NCI-H748 treated with DMSO at 0.1 percent for 48 hours (cell line): ENCODE results near the gene TSPAN3.

Experiments
- DNase-seq: peaks from one replicate; lab custom pipeline; 2025; lab: John Stamatoyannopoulos, UW

TSPAN3 gene

DNA sequence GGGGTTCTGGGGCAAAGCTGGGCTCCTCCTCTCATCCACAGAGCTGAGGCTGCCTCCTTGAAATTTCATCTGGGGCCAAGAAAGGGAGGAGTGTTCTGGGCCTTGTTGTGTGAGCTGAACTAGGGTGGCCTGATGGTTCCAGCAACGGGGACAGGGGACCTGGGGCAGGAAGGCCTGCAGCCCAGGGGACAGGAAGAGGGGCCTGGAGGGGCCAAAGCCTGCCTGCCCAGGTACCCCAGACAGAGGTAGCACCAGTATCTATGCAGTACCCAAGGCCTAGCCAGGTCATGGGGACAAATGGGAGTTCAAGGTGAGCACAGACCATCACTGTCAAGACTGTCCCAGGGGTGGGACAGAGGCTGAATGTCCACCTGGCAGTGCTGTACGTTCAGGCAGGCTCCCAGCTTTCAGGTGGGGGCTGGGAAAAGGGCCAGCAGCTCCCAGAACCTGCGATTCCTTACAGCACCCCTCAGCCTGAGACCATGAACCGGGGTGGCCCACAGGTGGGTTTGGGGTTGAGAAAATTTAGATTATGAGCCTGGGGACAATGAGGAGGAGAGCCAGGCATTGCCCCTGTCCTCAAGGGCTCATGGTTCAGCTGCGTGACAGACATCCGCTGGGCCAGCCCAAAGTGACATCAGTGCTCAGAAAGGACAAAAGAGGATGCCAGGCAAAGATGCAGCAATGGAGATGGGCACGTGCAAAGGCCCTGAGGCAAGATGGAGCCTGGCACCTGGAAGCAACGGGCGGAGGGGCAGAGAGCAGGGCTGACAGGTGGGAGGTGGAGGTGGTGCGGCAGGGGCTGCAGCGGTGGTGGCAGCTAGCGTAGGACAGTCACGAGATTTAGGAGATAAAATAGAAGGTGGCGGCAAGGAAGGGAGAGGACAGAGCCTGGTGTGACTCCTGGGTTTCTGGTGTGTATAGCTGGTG, 48.0 kb downstream of the TSPAN3 start:
- no peak for DNase-seq

DNA sequence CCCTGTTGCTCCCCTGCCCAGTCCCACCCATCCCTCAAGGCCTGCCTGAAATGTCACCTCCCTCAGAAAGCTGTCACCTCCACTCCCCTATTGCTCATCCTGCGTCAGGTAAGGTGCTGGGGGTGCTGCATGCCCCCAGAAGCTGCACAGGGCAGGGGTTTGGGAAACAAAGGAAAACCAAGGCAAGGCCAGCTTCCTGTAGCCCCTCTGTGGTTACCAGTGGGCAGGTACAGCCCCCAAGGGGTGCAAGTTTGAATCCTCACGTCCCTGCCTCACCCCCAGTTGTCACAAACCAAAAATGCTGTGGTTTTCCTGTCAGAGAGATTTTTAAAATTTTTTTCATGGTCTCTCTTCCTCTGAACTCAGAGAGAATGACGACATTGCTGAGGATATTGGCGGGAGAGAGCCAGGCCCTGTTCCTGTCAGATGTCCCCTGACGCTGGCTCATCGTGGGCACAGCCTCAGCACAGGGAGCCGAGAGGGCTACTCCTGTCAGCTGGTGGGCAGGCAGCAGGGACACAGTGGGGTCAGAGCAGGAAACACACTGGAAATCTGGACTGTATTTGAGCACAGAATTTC, 49.0 kb downstream of the TSPAN3 start:
- no peak for DNase-seq

DNA sequence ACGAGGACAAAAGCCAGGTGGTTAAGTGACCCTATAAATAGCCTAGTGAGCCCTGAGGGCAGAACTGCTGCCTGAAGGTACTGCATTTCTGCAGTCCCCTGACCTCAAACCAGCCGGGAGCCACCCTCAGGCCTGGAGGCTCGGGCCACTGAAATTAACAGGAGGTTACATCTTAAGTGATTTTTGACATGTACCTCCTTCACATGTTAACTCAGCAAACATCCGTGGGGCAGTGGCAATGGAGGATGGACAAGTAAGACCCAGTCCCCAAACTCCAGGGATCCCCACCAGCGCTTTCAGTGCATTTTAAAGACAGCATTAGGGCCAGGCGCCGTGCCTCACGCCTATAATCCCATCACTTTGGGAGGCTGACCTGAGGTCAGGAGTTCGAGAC, 49.8 kb downstream of the TSPAN3 start:
- no peak for DNase-seq

DNA sequence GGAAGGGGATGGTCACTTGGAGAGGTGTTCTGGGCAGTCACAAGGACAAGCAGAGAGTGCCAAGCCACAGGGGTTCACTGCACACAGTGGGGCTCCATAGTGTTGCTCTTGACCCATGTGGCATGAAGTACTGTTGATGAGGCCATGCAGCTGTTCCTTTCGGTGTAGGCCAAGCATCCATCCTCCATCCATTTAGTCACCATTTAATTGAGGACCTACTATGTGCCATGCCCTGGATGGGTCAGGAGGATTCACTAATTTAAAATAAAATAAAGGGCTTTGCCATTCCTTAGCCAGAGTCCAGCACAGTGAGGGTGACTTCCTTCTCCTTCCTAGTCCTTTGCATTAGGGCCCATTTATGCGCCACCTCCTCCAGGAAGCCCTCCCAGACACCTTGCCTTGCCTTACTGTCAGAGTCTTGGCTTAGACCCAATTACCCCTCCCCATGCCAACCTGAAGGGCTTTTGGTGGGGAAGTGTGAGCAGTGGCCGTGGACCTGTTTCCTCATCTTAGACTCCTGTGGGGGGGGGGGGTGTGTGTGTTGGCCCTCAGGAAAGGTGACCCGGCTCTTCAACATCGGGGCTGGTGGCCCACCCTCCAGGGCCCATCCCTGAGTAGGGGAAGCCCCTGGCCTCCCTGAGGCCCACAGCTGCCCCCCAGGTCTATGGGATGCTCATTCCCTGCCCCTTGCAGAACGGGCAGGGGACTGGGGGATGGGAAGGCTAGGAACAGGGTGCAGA, 50.4 kb downstream of the TSPAN3 start:
- no peak for DNase-seq

DNA sequence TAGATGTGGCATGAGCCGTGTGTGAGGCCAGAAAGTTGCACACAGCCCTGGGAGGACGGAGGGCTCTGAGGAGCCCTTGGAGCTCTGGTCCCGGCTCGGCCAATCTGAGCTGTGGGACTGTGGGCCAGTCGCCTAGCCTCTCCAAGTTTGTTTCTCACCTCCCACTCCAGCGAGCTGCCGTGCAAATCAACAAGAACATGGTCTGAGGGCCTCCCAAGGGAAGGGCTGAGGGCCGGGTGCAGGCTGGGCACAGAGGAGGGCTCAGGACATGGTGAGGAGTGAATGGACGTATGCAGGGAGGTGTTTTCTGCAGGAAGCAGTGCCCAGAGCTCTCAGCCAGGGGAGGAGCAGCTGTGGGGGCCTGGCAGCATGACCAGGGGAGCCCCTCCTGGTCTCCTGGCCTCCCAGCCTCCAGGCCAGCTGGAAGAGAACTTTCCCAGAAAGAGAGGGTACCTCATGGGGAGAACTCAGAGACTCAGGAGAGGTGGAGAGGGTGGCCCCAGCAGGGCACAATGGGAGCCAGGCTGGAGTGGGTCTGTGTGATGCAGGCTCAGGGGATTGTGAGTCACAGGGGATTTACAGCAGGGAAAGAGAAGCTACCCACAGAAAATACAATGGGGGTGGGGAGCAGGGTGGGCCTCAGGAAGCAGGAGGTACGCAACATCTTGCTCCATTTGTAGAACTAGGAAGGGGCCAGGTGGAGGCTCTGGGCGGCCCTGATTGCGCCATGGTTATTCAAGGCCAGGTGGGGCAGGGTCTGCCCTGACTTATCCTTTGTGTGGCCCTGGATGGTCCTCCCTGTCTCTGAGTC, 51.2 kb downstream of the TSPAN3 start:
- DNase-seq: no peak

DNA sequence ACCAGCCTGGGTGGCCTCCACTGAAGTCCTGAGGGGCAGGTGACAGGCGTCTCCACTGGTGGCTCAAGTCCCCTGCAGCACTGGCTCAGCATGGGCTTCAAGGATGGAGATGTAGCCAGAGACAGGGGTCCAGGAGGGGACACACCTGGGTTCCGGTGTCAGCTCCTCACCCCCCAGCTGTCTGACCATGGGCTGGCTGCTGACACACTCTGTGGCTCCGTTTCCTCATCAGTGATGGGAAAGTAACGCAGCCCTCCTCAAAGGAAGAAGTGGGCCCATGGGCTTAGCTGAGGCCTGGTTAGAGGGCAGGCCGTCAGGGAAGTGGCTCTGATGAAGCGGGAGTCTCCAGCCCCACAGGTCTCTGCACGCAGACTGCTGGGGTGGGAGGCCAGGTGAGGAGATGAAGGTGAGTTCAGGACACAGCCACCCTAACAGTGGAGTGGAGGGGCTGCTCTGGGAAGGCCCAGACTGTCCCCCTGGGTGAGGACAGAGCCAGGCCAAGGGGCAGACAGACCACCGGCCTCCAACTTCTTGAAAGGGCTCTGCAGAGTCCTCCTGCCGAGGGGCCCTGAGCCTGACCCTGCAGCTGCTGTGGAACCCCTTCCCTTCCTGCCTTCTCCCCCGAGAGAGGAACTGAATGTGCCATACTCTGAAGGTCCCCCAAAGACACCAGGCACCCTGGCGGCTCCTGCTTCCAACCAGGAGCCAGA, 52.0 kb downstream of the TSPAN3 start:
- DNase-seq: no peak

DNA sequence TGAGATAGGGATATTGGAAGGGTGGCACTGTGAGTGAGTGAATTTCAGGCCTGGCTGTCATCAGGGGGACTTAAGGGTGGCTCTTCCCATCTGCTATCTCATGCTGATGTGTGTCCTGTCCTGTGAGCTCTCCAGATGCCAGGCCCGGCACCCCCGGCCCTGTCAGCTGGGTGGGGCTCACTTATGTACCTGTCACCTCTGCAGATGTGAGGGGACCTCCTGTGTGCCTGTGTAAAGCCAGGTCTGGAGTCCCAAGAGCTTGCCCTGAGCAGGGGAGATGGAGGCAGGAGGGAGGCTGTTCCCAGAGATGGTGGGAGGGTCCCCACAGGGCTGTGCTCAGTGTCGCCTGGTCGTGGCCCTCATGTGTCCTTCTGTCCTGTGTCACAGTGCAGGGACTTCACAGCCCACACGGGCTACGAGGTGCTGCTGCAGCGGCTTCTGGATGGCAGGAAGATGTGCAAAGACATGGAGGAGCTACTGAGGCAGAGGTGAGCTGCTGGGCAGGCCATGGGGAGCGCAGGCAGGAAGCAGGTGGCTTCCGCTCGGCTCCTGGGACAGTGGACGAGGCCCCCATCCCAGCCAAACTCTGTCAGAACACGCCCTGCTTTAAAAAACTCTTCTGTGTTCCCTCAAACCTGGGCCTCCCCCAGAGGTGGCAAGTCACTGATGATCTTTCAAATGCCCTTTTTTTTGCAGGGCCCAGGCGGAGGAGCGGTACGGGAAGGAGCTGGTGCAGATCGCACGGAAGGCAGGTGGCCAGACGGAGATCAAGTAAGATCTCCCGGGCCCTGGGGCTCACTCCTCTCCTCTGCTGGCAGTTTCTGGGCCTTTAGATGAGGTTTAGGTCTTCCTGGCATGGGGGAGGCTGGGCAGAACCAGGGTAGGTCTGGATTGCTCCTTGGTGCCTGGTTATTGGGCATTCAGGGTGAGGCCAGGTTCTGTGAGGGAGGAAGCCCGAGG, 52.9 kb downstream of the TSPAN3 start:
- no peak for DNase-seq

DNA sequence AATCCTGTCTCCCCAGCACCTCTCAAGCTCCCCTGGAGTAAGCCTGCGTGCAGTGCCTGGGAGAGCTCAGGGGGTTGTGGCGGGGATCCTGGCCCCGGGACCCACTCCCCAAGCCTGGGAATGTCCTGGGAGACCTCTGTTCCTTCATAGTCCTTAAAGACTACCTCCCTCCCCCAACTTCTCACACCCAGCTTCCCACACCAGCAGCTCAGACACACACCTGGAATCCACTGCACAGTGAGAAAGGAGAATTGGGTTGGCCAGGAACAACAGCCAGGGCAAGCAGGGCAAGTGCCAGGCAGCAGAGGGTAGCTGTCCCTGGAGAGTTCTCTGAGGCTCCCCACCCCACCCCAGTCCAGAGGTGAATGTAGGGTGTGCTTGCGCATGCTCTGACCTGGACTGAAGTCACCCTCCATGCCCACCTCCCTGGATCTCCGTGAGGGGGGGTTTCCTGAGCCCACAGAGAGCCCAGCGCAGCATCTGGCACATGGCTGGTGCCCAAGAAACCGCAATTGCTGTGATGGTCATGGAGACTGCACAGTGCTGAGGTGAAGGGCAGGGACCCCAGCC, 53.7 kb downstream of the TSPAN3 start:
- no peak for DNase-seq

DNA sequence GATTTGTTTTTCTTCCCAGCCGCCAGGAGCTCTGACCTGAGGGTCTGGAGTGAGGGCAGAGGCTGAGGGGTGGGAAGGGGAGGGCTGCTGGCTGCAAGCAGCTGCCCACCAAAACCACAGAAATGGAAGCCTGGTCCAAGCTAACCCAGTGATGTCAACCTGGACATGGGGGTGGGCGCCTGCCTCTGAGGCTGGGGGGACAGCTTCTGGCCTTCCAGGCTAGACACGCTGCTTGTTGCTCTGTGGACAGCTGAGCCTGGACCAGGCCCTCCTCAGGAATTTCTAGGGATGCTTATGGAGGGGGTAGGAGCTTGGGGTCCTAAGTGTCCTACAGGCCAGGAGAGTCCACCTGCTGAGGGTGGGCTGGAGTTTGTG, 54.6 kb downstream of the TSPAN3 start:
- no peak for DNase-seq

DNA sequence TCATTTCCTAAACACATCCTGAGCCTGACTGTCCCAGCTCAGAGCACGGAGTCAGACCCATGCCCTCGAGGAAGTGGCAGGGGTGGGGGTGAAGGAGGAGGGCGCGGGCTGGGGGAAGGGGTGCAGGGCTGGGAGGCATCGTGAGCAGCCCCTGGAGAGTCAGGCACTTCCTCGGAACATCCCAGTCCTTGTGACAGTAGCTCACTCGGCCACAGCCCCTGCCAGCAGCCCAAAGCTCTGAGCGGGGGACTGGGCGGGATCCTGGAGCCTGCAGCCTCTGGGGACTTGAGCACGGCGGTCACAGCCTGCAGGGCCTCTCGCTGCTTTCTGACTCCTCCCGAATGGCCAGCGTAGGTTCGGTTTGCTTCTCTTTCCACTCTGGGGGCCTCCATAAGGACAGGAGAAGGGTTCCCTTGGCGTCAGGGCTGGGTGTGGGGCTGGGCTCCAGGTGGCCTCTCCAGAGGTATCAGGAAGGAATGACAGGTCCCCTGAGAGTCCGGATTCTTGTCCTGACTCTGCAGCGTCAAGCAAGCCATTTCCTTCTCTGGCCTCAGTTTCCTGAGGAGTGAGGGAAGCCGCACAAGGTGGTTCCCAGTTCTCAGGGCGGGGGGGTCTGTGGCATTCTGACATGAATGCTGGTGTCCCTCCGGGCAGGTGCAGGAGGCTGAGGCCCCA, 55.1 kb downstream of the TSPAN3 start:
- no peak for DNase-seq

DNA sequence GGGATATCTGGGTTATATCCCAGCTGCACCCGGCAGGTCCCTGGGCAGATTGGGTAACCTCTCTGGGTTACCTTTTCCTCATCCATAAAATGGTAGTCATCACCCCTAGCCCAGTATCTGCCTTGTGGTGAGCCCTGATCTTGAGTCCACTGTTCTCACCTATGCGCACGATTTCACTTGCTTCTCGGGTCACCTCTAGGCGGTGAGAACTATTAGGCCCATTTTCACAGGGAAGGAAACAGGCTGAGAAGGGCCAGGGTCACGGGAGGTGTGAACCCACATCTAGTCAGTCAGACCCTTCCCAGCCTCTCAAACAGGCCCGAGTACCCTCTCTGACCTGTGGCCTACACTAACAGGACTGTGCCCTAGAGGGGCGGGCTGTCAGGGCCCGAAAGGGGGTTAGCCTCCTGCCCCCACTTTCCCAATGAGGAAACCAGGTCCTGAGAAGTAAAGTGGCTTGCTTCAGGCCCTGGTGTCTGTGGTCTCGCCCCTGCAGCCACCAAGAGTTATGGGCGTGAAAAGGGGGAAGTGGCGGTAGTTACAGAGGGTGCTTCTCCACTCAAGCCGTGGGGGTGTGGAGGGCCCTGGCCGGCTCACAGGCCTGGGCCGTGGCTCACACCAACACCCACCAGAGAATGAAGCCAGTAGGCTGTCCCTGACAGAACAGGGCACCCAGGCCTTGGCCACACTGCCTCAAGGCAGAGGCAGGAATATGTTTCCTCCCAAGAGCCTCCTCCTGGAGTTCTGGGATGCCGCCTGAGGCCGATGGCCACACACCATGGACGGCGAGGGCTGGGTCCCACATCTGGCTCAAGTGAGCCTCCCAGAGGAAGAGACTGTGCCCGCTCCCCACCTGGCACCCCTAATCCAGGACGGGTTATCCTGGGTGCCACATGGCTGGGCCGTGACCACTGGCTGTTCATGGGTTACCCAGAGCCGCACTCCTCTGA, 56.5 kb downstream of the TSPAN3 start:
- no peak for DNase-seq

DNA sequence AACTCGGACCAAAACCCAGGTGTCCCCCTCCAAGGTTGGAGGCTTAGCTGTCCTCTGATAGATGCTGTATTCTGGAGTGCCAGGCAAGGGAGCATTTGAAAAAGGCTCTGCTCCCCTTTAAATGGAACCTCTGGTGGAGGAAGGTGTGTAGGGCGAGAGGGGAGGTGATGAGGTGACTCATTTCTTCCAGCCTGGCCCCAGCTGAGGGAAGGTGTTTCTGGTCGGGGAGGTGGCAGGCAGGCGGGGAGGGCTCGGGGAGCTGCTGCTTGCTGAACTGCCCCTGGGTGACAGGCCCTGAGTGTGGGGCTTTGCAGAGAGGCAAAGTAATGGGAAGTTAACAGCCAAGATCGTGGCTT, 57.2 kb downstream of the TSPAN3 start:
- DNase-seq: no peak

DNA sequence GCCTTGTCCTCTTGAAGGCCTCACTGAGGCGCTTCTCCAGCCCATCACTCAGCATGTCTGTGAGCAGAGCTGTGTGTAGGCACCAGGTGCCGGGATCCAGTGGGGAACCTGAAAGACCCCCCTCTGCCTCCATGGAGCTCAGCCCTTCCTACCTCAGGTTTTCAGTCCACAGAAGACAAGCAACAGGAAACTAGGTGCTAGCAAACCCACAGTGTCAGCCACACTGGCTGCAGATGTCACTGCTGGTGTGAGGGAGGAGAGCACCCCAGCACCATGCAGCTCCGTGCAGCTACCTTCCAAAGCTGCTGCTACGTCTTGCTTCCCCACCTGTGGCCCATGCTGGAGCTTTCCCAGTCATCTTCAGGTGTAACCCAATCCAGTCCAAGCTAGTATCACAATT, 58.0 kb downstream of the TSPAN3 start:
- DNase-seq: no peak

DNA sequence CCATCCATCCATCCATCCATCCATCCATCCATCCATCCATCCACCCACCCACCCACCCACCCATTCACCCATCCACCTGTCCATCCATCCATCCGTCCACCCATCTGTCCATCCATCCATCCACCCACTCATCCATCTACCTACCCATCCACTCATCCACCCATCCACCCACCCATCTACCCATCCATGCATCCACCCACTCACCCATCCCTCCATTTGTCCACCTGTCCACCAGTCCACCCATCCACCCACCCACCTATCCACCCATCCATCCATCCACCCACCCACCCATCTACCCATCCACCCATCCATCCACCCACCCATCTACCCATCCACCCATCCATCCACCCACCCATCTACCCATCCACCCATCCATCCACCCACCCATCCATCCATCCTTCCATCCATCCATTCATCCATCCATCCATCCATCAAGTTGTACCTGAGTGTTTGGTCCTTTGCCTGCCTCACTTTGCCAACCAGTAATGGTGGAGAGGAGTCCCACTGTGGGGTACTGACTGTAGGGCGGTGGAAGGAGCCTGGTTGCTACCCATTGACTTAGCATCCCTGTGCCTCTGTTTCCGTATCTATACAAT, 58.7 kb downstream of the TSPAN3 start:
- DNase-seq: no peak

DNA sequence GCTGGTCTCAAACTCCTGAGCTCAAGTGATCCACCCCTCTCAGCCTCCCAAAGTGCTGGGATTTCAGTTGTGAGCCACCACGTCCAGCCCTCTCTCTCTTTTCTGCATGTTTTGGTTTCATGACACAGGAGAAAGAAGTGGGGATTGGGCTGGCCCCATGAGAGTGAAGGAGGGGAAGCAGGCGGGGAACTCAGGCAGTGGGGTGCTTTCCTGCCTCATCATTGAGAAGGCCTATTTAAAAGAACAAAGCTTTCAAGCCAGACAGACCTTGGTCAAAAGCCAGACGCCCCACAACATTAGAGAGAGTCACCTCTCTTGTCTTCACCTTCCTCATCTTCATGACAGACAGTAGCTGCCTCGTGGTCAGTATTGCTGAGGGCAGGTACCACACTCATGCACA, 60.1 kb downstream of the TSPAN3 start:
- no peak for DNase-seq

DNA sequence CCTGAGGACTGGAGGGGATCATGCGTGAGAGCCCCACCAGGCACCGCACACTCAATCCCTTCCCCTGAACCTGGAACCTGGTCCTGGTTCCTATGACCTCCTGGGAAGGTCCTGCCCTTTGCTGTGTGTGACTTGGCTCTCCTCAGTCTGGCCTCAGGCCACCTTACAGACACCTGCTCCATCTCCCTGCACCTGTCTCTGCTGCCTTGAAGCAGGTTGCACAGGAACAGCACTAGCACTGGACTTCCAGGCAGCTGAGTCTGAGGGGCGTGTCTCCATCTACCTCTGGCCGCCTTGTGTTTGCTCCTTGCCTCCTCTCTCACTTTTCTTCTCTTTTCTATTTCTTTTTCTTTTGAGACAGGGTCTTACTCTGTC, 60.6 kb downstream of the TSPAN3 start:
- DNase-seq: no peak

DNA sequence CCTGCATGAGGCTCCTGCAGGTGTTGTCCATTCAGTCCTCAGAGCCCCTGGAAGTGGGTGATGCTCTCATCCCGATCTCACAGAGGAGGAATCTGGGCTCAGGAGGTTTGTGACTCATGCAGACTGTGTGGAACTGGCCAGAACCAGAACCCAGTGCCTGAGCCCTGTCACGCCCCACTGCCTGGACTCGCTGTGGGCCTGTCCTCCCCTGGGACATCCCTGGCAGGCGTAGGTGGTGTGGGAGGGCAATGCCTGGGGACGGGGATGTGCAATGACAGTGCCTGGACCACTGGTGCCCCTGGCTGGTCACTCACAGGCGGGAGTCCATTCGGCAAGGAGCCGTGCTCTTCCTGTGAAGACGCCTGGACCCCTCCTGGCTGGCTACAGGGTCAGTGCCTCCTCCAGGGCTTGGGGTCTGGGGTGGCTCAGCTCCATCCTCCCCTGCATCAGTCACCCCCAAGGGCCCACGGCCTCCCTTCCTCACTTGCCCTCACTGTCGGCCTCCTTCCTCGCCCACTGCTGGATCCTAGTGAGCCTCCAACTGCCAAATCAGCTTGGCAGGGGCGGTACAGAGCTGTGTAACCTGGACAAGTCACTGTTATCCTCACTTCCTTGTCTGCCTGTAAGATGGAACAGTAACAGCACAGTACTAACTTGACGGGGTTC, 61.1 kb downstream of the TSPAN3 start:
- no peak for DNase-seq
